Vagina (tissue), 2 donors: ENCODE measurements around the gene MYO9A.

Source experiments
- CTCF ChIP-seq, 3 experiments: fragments of 450-650 bp in 2 of 3; fragments of 200-600 bp in 1 of 3; sonication (generic) in 1 of 3; IDR thresholded peaks; one replicate each; pipeline ENCODE4 v1.5.1; 2017 to 2019; ENCODE audit warnings: antibody characterized with exemption in 3 of 3, mild to moderate bottlenecking in 2 of 3, moderate library complexity in 2 of 3
- POLR2AphosphoS5 ChIP-seq, 2 donors: sonication (generic); formaldehyde crosslinking; IDR thresholded peaks; one replicate each; pipeline ENCODE4 v1.9.0; 2017; ENCODE audit warnings: antibody characterized with exemption in 2 of 2, mild to moderate bottlenecking in 2 of 2, low read depth in 1 of 2; ENCODE audit not compliant: insufficient read depth in 1 of 2

GRCh38 chr15:72140088-72140487 is 22.1 kb upstream of the MYO9A start:
- no peak for TF ChIP-seq CTCF (IDR thresholded peaks at IDR 0.05)
- no peak for TF ChIP-seq POLR2AphosphoS5 (IDR thresholded peaks at IDR 0.05; ENCODE audit: insufficient read depth in 1 of 2, low read depth in 1 of 2)
